Retina (tissue), 1 donor: ENCODE measurements around the gene COL18A1.

Experiments
- DNase-seq: peaks from one replicate; pipeline ENCODE4 v3.0.0-alpha.2; 2016

COL18A1 gene

DNA sequence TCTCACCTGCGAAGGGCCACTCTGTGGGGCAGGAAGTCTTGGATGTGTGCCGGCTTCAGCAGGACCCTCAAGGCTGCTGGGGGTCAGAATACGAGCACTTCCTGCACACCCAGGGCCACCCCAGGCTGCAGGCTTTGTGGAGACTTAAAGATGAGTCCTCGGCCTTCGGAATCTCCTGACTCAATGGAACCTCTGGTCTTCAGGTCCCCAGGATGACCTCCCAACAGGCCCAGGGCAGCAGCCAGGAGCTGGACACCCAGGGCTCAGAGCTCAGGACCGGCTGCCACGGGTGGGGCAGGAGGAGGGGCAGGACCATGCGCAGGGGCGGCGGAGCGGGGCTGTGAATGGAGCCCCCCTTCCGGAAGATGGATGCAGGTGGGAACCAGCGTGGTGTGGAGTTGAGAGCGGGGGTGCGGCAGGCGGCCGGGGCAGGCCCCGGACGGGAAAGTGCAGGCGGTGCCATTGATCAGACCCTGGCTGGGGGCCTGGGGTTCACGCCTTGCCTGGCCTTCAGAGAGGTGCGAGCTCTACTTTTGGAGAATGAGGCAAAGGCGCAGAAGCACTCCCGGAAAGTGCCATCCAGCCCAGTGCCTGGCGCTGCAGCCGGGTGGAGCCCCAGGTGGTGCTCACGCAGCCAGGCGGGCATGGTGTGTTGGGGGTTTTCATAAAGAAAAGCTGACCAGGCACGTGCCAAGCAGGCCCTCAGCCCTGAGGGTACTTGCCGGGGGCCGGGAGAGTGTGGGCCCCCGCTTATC lies 10.4 kb downstream of the COL18A1 start:
- DNase-seq, result no peak

GRCh38 chr21:45415943-45416611 lies 11.1 kb downstream of the COL18A1 start:
- no peak for DNase-seq

- no peak for DNase-seq
Measured at GRCh38 chr21:45416620-45417019, 11.7 kb downstream of the COL18A1 start.

- no peak for DNase-seq
Measured at GRCh38 chr21:45417256-45417950, 12.4 kb downstream of the COL18A1 start.

DNA sequence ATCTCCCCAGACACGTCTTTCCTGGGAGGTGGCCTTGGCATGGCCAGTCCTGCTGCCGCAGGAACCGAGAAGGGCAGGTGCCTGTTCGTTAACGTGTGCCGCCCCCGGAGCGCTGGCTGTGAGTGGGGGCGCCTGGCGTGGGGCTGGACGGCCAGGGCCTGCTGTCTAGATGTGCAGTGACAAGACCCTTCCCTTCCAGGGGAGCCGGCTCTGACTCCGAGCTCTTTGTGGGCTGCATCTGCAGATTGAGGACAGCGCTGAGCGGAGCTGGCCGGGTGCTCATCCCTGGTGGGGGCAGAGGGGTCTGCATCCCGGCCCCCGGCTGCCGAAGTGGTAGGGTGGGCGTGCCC lies 13.0 kb downstream of the COL18A1 start:
- DNase-seq, result peak; percentile 62

DNA sequence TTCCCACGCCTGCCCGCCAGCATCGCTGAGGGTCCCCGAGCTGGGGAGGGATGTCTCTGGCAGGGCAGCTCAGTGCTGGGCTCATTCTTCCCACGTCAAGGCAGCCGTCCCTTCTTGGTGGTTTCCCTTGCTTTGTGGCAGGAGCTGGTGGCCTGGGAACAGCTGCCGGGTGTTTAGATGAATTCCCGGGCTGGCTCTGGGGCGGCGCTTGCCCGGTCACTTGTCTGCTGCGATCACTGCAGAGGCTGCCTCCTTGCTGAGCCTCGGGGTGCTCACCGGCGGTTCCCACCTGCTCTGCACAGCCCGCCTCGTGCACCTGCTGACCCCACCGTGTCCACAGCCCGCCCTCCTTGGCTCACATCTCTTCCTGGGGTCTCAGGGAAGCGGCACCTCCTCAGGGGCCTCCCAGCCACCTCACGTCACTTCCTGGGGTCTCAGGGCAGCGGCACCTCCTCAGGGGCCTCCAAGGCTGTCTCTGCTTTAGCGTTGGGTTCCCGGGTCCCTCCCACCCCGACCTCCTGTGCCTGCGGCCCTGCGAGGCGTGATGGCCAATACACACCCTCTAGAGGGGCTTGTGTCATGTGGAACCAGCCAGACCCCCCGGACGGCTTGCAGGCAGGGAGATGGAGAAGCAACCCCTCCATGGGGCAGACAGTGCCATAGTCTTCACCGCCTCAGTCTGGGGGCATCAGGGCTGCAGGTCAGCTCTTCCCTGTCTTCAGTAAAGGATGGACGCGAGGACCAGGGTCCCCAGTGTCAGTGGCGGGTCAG lies 13.5 kb downstream of the COL18A1 start:
- DNase-seq, result peak; percentile 72

GRCh38 chr21:45419162-45419561 lies 14.2 kb downstream of the COL18A1 start:
- DNase-seq, result no peak

DNA sequence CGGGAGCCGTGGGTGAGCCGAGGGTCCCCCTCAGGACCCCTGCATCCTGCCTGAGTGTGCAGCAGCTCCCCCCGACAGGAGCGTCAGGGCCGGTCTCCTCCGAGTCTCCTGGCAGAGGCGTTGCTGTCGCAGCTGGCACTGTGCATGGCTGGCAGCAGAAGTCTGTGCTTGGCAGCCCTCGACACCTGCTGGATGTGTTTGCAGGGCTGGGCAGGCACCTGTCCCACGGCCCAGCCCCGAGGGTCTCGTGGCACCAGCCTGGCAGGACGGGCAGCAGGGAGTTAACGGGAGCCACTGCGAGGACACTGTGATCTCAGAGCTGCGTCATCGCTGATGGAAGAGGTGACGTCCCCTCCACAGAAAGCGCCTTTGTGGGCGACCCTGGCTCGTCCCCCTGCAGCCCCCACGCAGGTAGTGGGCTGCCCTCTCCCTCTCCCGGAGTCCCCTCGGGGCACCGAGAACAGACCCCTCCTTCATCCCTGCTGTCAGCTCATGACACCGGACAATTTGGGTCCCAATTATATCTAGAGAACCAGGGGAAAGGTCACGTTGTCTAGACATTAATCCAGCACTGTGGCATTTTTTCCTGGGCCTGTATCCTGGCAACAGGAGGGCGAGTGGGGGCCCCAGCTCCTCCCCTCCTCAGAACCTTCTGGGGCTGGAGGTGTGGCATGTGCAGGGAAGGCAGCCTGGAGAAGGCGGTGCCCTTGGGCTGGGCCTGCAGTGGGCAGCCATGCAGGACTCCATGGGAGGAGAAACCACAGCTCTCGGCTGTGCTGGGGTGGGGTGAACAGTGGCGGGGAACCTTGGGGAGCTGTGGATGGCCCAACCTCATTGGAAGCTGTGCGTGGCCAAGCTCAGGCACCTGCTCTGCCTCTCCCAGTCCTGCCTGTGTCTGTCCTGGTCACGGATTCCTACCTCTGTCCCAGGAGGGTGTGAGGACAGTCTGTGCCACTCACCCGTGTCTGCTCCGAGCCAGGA lies 15.4 kb downstream of the COL18A1 start:
- peak; percentile 72 for DNase-seq

- DNase-seq, result no peak
Measured at GRCh38 chr21:45421071-45421845, 16.3 kb downstream of the COL18A1 start.

GRCh38 chr21:45421846-45422775 lies 17.1 kb downstream of the COL18A1 start:
- DNase-seq, result no peak

- no peak for DNase-seq
Measured at GRCh38 chr21:45423201-45423955, 18.4 kb downstream of the COL18A1 start.

- no peak for DNase-seq
Measured at GRCh38 chr21:45423968-45424853, 19.2 kb downstream of the COL18A1 start.

DNA sequence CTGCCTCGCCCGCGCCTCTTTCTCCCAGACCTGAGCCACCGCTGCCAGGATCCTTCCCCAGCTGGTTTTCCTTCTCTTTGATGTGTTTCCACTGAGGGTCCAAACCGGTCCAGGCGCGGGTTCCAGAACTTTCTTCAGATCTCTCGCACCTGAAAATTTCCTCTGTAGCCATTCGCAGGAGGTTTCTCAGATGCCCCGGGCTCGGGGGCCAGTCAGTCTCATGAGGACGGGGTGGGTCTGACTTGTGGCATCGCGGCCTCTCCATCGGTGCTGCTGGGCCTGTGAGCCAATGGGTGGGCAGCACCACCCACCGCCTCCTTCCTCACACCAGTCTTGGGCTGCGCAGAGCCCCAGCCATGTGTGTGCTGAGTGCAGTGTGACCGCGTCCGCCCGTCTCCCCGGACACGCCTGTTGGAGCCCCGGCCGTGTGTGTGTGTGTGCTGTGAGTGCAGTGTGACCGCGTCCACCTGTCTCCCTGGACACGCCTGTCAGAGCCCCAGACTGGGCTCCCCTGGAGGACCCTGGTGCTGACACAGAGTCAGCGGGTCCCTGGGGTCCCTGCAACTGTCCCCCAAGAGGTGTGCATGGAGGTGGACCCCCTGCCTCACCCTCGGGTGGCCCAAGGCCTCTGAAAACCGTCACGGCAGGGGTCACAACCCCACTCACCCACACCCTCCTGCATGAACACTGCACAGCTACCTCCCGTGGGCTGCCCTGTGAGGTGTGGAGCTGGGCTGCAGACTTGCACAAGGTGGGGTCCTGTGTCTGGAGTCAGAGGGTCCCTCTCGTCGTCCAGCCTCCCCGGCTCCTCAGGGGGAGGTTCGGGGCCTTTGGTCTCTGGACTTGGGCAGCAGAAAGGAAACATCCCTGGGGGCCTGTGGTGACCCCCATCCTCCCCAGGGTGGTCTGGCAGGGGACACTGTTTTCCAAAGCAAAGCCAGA lies 20.2 kb downstream of the COL18A1 start:
- DNase-seq, result no peak

GRCh38 chr21:45427331-45428271 lies 22.6 kb downstream of the COL18A1 start:
- no peak for DNase-seq

- DNase-seq, result no peak
Measured at GRCh38 chr21:45428534-45428933, 23.6 kb downstream of the COL18A1 start.
